Vagina (tissue), 2 donors: ENCODE measurements around the gene NEDD4.

ENCODE experiments used
- CTCF ChIP-seq, 3 experiments: fragments of 450-650 bp in 2 of 3; fragments of 200-600 bp in 1 of 3; sonication (generic) in 1 of 3; IDR thresholded peaks; one replicate each; pipeline ENCODE4 v1.5.1; 2017 to 2019; ENCODE audit warnings: antibody characterized with exemption in 3 of 3, mild to moderate bottlenecking in 2 of 3, moderate library complexity in 2 of 3
- POLR2A ChIP-seq, 2 donors: fragments of 450-650 bp; IDR thresholded peaks; one replicate each; pipeline ENCODE4 v1.6.1; 2017; ENCODE audit warnings: antibody characterized with exemption in 2 of 2, mild to moderate bottlenecking in 2 of 2, moderate library complexity in 2 of 2
- POLR2AphosphoS5 ChIP-seq, 2 donors: sonication (generic); formaldehyde crosslinking; IDR thresholded peaks; one replicate each; pipeline ENCODE4 v1.9.0; 2017; ENCODE audit warnings: antibody characterized with exemption in 2 of 2, mild to moderate bottlenecking in 2 of 2, low read depth in 1 of 2; ENCODE audit not compliant: insufficient read depth in 1 of 2

GRCh38 chr15:55884223-55884622 is 109.2 kb downstream of the NEDD4 start:
- TF ChIP-seq CTCF (IDR thresholded peaks at IDR 0.05) = no peak
- no peak for TF ChIP-seq POLR2AphosphoS5 (IDR thresholded peaks at IDR 0.05; ENCODE audit: insufficient read depth in 1 of 2, low read depth in 1 of 2)
- no peak for TF ChIP-seq POLR2A (IDR thresholded peaks at IDR 0.05)
